Peyer's patch (tissue), 4 donors: ENCODE data around the gene EYA2.

ENCODE experiments used
- CTCF ChIP-seq, 6 experiments: fragments of 450-650 bp in 4 of 6; fragments of 200-600 bp in 2 of 6; sonication (generic) in 1 of 6; IDR thresholded peaks; one replicate each; pipeline ENCODE4 v1.5.1; 2017 to 2019; ENCODE audit warnings: antibody characterized with exemption in 6 of 6, mild to moderate bottlenecking in 3 of 6, moderate library complexity in 1 of 6
- POLR2A ChIP-seq, 2 donors: fragments of 450-650 bp; IDR thresholded peaks; one replicate each; pipeline ENCODE4 v1.5.1; 2017; ENCODE audit warnings: antibody characterized with exemption in 2 of 2, mild to moderate bottlenecking in 2 of 2, moderate library complexity in 2 of 2

- TF ChIP-seq CTCF (IDR thresholded peaks at IDR 0.05), result no peak
- no peak for TF ChIP-seq POLR2A (IDR thresholded peaks at IDR 0.05)
These were observed 332.5 kb downstream of the EYA2 start for GRCh38 chr20:47227119-47227518.
